Measurements from ENCODE around the gene PRPF40A.

- no peak for TF ChIP-seq RFX5 (IDR thresholded peaks at IDR 0.05; ENCODE audit: low read depth, low read length)
- TF ChIP-seq ELK1 (CRISPR knock-in tag; IDR thresholded peaks at IDR 0.05) = no peak
- no peak for TF ChIP-seq CBX3 (IDR thresholded peaks at IDR 0.05; ENCODE audit: borderline replicate concordance in 1 of 2, low read length in 2 of 2)
- TF ChIP-seq MIER1 (IDR thresholded peaks at IDR 0.05; ENCODE audit: low read depth) = no peak
- TF ChIP-seq MAX (CRISPR knock-in tag; IDR thresholded peaks at IDR 0.05) = no peak
- no peak for TF ChIP-seq SMARCB1 (IDR thresholded peaks at IDR 0.05; ENCODE audit: insufficient read length, low read depth)
- TF ChIP-seq EZH2 (IDR thresholded peaks at IDR 0.05; ENCODE audit: borderline replicate concordance, low read depth, low read length) = no peak
- no peak for TF ChIP-seq HNRNPLL (IDR thresholded peaks at IDR 0.05; ENCODE audit: low read depth, low read length, poor library complexity, severe bottlenecking)
- no peak for TF ChIP-seq CHD4 (IDR thresholded peaks at IDR 0.05; ENCODE audit: insufficient read depth, insufficient replicate concordance, low read depth, low read length, poor library complexity, severe bottlenecking)
- no peak for TF ChIP-seq MEF2A (IDR thresholded peaks at IDR 0.05; ENCODE audit: control insufficient read depth, low read depth, low read length)
- no peak for TF ChIP-seq PTBP1 (IDR thresholded peaks at IDR 0.05; ENCODE audit: low read depth, low read length)
Measured at GRCh38 chr2:152646264-152646663, 71.0 kb downstream of the PRPF40A start.
